ENCODE results near the gene FXYD4. TPM values are rescaled to one million over a fixed set of nuclear protein-coding genes. Genes with fewer than 3 reads are reported as not detected.
"Not testable (repeated sequence)": the region's sequence is repeated elsewhere in the genome, so short reads cannot be mapped to it uniquely, and the experiment has no call there.

Gene FXYD4, protein sequence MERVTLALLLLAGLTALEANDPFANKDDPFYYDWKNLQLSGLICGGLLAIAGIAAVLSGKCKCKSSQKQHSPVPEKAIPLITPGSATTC
- total RNA-seq (2014; rRNA removed; shearing (Covaris generic)), result not detected in 2 replicates

DNA sequence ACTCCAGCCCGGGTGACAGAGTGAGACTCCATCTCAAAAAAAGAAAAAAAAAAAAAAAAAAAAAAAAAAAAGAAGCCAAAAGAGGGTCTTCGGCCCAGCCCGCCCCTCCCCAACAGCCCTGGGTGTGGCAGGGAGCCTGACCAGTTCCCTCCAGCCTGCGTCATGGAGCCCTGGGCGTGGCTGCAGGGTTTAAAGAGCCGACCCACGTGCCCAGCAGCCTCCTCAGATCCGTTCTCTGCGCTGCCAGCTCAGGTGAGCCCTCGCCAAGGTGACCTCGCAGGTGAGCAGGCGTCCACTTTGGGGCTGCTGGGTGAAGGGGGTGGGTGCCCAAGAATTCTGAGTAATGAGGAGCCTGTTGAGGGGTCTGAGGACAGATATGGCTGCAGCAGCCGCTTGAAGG, at the start of gene FXYD4:
FXYD4 (plus strand) TSS at position 219 of the 400 bp plus-strand sequence. CDS start 2,111 bp downstream, outside the sequence.
- in situ Hi-C loops (cut with HindIII; ENCODE audit: low sequenced_read_pairs), result no loop called here
- no peak for DNase-seq (ENCODE audit: low spot score)

DNA sequence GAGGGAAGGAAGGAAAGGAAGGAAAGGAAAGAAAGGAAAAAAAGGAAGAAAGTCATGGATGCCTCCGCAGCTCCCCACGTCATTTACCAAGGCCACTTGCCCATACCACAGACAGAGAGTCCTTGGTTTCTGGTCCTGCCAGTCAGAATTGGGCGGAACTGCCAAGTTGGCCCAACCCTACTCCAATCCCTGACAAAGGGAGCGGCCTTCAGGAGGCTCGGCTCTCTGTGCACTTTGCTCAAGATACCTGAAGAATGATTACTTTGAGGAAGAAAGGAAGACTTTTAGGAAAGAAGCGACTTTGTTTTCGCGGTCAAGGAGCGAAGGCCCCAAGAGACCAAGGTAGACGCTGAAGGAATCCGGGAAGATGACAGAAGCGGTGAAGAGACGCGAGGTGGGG, 49.1 kb upstream of the FXYD4 start:
- in situ Hi-C loops (cut with HindIII; ENCODE audit: low sequenced_read_pairs), result no loop called here
- peak; percentile 41 for DNase-seq (ENCODE audit: low spot score)

DNA sequence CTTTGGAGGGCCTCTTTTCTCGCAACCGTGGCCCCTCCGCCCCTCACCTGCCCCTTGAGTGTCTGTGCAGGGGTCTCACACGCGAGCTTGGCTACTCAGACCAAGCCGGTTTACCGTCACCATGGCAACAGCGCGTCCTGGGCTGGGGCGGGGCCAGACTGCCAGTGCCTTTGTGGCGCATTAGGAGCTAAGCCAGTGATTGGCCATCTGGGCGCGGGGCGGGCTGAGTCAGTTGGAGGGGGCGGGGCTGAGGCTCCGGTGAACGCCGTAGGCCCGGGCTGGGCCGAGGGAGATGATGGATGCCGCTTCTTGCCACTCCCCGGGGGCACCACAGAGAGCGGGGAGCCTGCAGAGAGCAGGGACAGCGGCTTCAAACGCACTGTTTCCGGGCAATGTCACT, 48.7 kb upstream of the FXYD4 start:
- DNase-seq (ENCODE audit: low spot score), result peak; percentile 92
- in situ Hi-C loops (cut with HindIII; ENCODE audit: low sequenced_read_pairs), result no loop called here

DNA sequence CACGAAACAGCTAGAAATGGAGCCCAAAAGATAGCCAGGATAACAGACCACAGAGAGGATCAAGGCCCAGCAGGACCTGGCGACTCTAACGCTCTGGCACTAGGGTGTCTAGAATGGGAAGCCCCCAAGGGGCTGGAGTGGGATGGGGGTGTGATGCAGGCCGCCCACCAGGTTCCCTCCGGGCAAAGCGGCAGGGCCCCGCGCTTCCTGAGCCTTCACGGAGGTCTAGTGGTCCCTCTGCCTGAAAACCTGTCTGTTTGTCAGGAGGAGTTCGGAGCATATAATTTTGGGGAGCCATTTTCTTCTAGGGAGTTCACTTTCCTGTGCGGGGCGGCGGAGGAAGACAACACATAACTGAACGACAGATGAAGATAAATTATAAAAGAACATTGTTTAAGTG, 48.2 kb upstream of the FXYD4 start:
- DNase-seq (ENCODE audit: low spot score), result no peak
- in situ Hi-C loops (cut with HindIII; ENCODE audit: low sequenced_read_pairs), result no loop called here

DNA sequence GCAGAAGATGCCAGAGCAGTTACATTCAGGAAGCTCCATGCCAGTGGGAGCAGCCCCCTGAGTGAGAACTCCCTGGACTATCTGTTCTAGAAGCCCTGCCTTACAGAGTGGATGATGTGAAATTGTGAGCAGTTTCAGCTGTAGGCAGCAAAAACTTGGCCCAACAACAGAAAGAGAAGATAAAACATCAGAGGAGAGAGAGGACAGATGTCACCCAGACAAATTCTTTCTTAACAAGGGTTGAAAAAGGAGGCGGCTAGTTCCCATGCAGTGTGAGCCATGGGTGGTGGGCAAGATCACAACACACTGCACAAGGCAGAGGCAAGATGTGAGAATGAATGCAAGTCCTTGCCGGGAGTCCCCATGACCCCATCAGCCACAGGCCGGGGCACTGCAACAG, 46.6 kb upstream of the FXYD4 start:
- DNase-seq (ENCODE audit: low spot score), result no peak
- in situ Hi-C loops (cut with HindIII; ENCODE audit: low sequenced_read_pairs), result no loop called here

DNA sequence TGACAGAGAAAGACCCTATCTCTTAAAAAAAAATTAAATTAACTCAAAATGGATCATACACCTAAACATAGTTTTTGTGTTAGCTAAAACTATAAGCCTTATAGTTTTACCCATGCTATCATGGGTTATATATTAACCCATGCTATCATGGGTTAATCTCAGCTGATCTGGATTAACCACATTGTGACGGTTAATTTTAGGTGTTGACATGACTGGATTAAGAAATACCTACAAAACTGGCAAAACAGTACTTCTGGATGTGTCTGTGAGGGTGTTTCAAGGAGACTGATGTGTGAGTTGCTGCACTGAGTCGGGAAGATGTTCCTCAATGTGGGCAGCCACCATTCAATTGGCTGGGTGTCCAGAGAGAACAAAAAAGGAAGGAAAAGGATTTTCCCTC, 44.3 kb upstream of the FXYD4 start:
- DNase-seq (ENCODE audit: low spot score), result no peak
- in situ Hi-C loops (cut with HindIII; ENCODE audit: low sequenced_read_pairs), result no loop called here

DNA sequence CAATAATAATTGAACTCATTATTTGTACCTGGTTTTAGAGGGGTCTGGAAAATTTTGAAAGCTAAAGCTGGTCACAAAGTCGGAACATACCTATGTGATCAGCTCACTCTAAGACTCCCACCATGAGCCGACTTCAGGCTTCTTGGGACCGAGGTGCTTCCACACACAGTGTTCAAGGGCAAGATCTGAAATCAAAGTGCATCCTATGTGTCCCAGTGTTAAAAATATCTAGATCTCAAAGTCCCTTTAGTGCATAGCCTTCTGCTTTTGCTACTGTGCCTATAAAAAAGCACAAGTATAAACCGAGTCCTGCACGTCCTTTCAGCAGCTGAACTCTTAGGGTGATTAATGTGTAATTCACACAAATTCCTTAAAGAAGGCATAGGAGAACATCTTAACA, 43.5 kb upstream of the FXYD4 start:
- no peak for DNase-seq (ENCODE audit: low spot score)
- in situ Hi-C loops (cut with HindIII; ENCODE audit: low sequenced_read_pairs), result no loop called here

DNA sequence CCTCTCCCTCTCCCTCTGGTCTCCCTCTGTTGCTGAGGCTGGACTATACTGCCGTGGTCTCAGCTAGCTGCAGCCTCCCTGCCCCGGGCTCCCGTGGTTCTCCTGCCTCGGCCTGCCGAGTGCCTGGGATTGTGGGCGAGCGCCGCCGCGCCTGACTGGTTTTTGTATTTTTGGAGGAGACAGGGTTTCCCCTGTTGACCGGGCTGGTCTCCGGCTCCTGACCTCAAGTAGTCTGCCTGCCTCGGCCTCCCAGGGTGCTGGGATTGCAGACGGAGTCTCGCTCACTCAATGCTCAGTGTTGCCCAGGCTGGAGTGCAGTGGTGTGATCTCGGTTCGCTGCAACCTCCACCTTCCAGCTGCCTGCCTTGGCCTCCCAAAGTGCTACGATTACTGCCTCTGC, 42.6 kb upstream of the FXYD4 start:
- DNase-seq (ENCODE audit: low spot score); in situ Hi-C loops (cut with HindIII; ENCODE audit: low sequenced_read_pairs): not testable (repeated sequence)

DNA sequence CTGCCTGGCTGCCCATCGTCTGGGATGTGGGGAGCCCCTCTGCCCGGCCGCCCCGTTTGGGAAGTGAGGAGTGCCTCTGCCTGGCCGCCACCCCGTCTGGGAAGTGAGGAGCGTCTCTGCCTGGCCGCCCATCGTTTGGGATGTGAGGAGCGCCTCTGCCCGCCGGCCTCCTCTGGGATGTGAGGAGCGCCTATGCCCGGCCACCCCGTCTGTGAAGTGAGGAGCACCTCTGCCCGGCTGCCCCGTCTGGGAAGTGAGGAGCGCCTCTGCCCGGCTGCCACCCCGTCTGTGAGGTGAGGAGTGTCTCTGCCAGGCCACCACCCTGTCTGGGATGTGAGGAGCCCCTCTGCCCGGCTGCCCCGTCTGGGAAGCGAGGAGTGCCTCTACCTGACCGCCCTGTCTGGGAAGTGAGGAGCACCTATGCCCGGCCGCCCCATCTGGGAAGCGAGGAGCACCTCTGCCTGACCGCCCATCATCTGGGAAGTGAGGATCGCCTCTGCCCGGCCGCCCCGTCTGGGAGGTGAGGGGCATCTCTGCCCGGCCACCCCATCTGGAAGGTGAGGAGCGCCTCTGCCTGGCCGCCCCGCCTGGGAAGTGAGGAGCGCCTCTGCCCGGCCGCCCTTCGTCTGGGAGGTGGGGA, 42.1 kb upstream of the FXYD4 start:
- in situ Hi-C loops (cut with HindIII; ENCODE audit: low sequenced_read_pairs), result not testable (repeated sequence)

DNA sequence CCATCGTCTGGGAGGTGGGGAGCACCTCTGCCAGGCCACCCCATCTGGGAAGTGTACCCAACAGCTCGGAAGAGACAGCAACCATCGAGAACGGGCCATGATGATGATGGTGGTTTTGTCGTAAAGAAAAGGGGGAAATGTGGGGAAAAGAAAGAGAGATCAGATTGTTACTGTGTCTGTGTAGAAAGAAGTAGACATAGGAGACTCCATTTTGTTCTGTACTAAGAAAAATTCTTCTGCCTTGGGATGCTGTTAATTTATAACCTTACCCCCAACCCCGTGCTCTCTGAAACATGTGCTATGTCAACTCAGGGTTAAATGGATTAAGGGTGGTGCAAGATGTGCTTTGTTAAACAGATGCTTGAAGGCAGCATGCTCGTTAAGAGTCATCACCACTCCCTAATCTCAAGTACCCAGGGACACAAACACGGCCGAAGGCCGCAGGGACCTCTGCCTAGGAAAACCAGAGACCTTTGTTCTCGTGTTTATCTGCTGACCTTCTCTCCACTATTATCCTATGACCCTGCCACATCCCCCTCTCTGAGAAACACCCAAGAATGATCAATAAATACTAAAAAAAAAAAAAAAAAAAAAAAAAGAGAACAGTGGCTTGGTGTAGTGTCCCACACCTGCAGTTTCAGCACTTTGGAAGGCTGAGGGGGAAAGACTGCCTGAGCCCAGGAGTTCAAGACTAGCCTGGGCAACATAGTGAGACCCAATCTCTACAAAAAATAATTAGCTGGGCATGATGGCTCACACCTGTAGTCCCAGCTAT, 41.2 kb upstream of the FXYD4 start:
- in situ Hi-C loops (cut with HindIII; ENCODE audit: low sequenced_read_pairs); DNase-seq (ENCODE audit: low spot score): not testable (repeated sequence)

More for the DNA sequence above, 42.1 kb upstream of the FXYD4 start:
- not testable (repeated sequence) for DNase-seq (ENCODE audit: low spot score)

DNA sequence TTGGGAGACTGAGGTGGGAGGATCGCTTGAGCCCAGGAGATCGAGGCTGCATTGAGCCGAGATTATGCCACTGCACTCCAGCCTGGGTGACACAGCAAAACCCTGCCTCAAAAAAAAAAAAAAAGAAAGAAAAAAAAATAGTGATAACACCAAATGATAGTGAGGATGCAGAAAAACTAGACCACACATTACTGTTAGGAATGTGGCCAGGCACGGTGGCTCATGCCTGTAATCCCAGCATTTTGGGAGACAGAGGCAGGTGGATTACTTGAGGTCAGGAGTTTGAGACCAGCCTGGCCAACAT, 40.7 kb upstream of the FXYD4 start:
- in situ Hi-C loops (cut with HindIII; ENCODE audit: low sequenced_read_pairs); DNase-seq (ENCODE audit: low spot score): not testable (repeated sequence)

DNA sequence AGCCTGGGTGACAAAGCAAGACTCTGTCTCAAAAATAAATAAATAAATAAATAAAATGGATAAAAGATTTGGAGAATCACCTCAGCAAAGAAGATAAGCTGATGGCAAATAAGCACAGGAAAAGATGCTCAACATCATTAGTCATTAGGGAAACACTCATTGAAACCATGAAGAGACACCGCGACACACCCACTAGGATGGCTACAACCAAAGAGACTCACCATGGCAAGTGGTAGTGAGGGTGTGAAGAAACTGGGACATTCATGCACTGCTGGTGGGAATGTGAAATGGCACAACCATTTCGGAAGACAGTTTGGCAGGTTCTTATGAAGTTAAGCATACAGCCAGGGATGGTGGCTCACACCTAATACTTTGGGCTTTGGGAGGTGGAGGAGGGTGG, 37.8 kb upstream of the FXYD4 start:
- in situ Hi-C loops (cut with HindIII; ENCODE audit: low sequenced_read_pairs), result no loop called here
- no peak for DNase-seq (ENCODE audit: low spot score)

DNA sequence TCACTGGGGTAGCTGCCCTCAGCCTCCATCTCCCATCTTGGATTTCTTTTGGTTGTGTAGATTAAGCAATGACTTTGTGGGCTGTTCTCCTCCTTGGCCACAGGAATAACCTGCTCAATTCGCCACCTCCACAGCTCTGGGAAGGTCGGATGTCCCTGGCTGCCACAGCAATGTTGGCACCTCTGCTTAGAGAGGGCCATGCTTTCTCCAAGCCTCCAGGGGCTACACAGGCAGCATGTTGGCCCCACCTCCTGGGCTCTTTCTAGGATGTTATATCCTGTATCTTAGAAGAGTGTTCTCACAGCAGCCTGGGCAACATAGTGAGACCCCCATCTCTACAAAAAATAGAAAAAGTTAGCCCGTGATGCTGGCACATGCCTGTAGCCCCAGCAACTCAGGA, 35.4 kb upstream of the FXYD4 start:
- no peak for DNase-seq (ENCODE audit: low spot score)
- in situ Hi-C loops (cut with HindIII; ENCODE audit: low sequenced_read_pairs), result no loop called here

DNA sequence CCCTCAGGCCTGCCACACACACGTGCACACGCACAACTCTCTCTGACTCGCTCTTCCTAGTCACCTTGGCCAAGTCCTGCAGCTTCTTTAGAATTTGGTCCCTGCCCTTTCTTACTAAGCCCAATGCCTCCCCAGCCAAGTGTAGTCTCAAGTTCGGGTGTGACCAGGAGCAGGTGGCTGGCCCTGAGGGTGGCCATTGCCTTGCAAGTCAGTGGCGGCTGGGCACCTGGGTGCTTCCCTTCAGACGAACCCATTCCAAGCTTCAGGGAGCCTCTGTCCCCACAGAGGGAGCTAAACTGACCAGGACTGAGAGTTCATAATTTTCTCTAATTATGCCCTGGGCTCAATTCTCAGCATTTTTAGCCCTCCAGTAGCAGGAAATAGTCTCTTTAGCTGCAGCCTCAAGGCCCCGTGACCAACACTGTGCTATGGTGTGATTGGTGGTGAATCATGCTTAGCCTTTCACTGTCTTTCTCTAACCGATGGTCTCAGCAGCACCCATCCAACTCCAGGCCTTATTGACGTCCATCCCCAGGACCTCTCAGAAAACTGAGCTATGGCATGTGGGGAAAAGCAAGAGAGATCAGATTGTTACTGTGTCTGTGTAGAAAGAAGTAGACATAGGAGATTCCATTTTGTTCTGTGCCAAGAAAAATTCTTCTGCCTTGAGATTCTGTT, 34.7 kb upstream of the FXYD4 start:
- no peak for DNase-seq (ENCODE audit: low spot score)
- in situ Hi-C loops (cut with HindIII; ENCODE audit: low sequenced_read_pairs), result no loop called here

DNA sequence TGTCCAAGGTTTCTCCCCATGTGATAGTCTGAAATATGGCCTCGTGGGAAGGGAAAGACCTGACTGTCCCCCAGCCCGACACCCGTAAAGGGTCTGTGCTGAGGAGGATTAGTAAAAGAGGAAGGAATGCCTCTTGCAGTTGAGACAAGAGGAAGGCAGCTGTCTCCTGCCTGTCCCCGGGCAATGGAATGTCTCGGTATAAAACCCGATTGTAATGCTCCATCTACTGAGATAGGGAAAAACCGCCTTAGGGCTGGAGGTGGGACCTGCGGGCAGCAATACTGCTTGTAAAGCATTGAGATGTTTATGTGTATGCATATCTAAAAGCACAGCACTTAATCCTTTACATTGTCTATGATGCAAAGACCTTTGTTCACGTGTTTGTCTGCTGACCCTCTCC, 33.9 kb upstream of the FXYD4 start:
- in situ Hi-C loops (cut with HindIII; ENCODE audit: low sequenced_read_pairs); DNase-seq (ENCODE audit: low spot score): not testable (repeated sequence)

DNA sequence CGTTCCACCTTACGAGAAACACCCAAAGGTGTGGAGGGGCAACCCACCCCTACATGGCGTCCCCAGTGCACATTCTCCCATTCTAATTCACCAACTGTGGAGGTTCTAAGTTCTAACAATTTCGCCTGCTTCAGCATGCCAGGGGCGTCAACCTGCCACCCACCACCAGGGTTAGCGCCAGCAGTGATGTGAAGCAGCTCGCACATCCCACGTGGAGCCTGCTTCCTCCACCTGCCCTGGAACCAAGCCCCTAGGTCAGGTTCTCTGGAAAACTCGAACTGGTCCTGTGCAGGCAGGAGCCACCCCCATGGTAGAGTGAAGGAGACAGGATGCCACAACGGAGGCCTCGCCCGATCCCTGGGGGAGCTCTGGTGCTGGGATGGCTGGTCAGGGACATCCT, 33.3 kb upstream of the FXYD4 start:
- in situ Hi-C loops (cut with HindIII; ENCODE audit: low sequenced_read_pairs), result no loop called here
- no peak for DNase-seq (ENCODE audit: low spot score)

DNA sequence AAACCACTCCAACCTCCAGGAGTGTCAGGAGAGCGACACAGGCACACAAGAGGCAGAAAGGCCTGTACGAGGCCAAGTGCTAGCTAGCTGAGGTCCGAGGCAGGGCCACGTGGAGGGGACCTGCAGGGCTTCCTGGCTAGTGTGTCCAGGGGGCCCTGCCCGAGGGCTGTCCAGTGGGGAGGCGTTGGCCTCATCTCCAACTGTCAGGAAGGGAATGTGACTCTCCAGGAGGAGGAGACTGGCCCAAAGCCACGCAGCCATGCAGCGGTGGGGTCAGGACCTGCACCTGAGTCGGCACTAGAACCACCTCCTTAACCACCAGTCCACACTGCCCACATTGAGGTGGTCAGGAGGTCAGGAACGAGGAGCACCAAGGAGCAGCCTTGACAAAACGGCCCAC, 32.3 kb upstream of the FXYD4 start:
- no peak for DNase-seq (ENCODE audit: low spot score)
- in situ Hi-C loops (cut with HindIII; ENCODE audit: low sequenced_read_pairs), result no loop called here

DNA sequence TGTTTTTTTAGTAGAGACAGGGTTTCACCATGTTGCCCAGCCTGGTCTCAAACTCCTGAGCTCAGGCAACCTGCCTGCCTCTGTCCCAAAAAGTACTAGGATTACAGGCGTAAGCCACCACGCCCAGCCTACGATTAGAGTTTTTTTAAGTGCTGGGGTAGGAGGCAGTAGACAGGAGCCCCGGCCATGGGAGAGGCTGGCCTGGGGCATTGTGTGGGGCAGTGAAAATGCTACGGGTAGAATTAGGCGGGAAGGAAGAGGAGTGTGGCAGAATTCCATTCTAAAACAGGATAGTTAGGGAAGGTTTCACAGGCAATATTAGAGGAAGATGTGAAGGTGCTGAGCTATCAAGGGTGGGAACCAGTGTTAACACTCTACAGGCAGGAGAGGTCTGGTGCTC, 31.3 kb upstream of the FXYD4 start:
- DNase-seq (ENCODE audit: low spot score), result no peak
- in situ Hi-C loops (cut with HindIII; ENCODE audit: low sequenced_read_pairs), result no loop called here

DNA sequence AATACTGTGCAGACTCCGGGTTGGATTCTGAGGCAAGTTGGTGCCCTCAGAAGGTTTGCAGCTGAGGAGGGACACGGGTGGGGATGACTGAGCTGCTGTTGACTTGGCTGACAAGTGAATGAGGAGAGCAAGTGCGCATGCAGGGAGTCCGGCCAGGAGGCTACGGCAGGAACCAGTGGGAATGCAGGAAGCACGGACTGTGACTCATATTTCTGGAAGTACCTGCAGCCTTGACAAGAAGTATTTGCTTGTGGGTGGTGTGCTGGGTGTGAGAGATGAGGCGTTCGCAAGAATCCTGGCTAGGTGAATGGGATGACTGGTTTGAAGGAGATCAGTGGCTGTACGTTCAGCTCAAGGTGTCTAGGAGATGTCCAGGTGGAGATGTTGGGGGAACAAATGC, 30.8 kb upstream of the FXYD4 start:
- no peak for DNase-seq (ENCODE audit: low spot score)
- in situ Hi-C loops (cut with HindIII; ENCODE audit: low sequenced_read_pairs), result no loop called here

DNA sequence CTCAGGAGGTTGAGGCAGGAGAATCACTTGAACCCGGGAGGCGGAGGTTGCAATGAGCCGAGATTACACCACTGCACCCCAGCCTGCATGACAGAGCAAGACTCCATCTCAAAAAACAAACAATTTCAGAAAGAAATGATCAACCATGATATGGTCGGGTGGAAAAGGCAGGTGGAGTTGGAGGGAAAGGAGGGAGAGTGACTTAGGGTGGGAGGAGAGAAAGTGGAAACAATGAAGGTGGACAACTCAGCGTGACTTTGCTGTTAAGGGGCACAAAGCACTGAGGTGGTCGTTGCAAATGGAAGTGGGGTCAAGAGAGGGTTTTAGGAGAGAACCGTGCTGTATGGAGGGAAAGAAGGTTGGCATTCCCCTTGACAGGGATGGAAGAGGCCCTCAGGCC, 30.0 kb upstream of the FXYD4 start:
- no peak for DNase-seq (ENCODE audit: low spot score)
- in situ Hi-C loops (cut with HindIII; ENCODE audit: low sequenced_read_pairs), result no loop called here

Measured in G401 (cell line).